AG04449 (cell line): ENCODE results near the gene ATP8A2.

Source experiments
- CTCF ChIA-PET: fragments of 350-600 bp; formaldehyde crosslinking; extraction: SDS; loops from one replicate; lab custom pipeline; 2021; ENCODE audit warnings: antibody characterized with exemption; lab: Yijun Ruan, JAX
- POLR2A ChIA-PET: fragments of 400-600, 350-600 bp; formaldehyde crosslinking; extraction: SDS; loops from one replicate; lab custom pipeline; 2020; ENCODE audit warnings: antibody characterized with exemption, inconsistent platforms; lab: Yijun Ruan, JAX
- DNase-seq: peaks from one replicate; pipeline ENCODE4 v3.0.0-alpha.2; 2010; ENCODE audit warnings: low read depth, low spot score
- H3K4me3 ChIP-seq: 2 replicates; pipeline ENCODE4 v1.5.1; 2011; ENCODE audit warnings: low read depth, mild to moderate bottlenecking, control low read depth, low read length
- TF ChIP-seq, protein P1 (sequence below): IDR thresholded peaks from one replicate; pipeline ENCODE4 v1.5.1; 2011; ENCODE audit warnings: mild to moderate bottlenecking, moderate library complexity, low read length, control low read depth, inconsistent platforms; ENCODE audit not compliant: insufficient read depth; ENCODE audit errors: missing control alignments

ATP8A2 gene

DNA sequence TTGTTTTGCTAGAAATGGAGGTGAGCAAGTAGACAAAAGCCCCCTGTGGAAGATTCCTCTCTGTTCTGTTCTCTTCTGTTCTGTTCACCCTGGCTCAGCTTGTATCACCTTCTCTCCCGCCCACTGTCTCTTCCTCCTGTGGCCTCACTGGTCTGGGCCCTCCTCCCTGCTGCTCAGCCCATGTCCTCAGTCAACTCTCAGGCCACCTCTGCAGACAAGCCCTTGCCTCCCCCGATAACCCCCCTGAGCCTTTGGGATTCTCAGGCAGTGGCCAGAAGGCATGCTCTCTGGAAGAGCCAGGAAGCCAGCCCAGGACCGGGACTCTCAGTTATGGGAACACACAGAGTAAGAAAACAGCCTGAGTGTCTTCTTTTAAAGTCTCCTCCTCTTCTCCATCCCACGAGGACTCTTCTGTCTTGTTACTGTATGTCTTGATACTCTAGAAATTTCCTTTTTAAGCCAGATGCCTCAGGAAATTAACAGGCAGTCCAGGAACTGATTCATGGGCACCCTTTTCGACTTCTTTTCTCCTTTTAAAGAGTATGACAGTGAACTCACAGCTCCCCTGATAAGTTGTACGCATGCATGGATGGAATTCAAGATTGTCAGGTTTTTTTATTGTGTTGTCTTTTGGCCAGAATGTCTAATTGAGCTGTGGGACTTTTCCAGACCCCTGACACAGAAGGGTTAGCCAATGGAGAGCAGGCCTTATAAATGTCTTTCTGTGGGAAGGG is 646.3 kb downstream of the ATP8A2 start:
- CTCF ChIA-PET: no interaction called here
- DNase-seq: no peak
- TF ChIP-seq, protein P1, sequence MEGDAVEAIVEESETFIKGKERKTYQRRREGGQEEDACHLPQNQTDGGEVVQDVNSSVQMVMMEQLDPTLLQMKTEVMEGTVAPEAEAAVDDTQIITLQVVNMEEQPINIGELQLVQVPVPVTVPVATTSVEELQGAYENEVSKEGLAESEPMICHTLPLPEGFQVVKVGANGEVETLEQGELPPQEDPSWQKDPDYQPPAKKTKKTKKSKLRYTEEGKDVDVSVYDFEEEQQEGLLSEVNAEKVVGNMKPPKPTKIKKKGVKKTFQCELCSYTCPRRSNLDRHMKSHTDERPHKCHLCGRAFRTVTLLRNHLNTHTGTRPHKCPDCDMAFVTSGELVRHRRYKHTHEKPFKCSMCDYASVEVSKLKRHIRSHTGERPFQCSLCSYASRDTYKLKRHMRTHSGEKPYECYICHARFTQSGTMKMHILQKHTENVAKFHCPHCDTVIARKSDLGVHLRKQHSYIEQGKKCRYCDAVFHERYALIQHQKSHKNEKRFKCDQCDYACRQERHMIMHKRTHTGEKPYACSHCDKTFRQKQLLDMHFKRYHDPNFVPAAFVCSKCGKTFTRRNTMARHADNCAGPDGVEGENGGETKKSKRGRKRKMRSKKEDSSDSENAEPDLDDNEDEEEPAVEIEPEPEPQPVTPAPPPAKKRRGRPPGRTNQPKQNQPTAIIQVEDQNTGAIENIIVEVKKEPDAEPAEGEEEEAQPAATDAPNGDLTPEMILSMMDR: no peak
- POLR2A ChIA-PET: no interaction called here
- H3K4me3 ChIP-seq: no peak overlapping the region

- CTCF ChIA-PET: interaction anchor here (0.6 kb wide), 1 partner anchor 739 kb away, joined by 3 read pairs; no protein-coding TSS in a partner anchor
- DNase-seq: no peak
- TF ChIP-seq, protein P1: no peak
- H3K4me3 ChIP-seq: no peak overlapping the region
- POLR2A ChIA-PET: interaction anchor here (1.4 kb wide), 1 partner anchor 28 kb away, joined by 3 read pairs; no protein-coding TSS in a partner anchor
These were observed 647.5 kb downstream of the ATP8A2 start for GRCh38 chr13:26019251-26019650.

GRCh38 chr13:26019881-26020870 is 648.4 kb downstream of the ATP8A2 start:
- no peak overlapping the region for H3K4me3 ChIP-seq
- DNase-seq: peak; percentile 80
- POLR2A ChIA-PET: interaction anchor here (1.4 kb wide), 1 partner anchor 29 kb away, joined by 3 read pairs; no protein-coding TSS in a partner anchor
- CTCF ChIA-PET: no interaction called here
- TF ChIP-seq, protein P1: no peak

- TF ChIP-seq, protein P1: no peak
- H3K4me3 ChIP-seq: no peak overlapping the region
- ChIA-PET CTCF (no interaction called here), POLR2A (interaction anchor here (0.6 kb wide), 1 partner anchor 307 kb away, joined by 3 read pairs; no protein-coding TSS in a partner anchor)
- DNase-seq: no peak
These were observed 649.1 kb downstream of the ATP8A2 start for GRCh38 chr13:26020891-26021290.

- no peak for DNase-seq
- POLR2A ChIA-PET: interaction anchor here (0.6 kb wide), 1 partner anchor 306 kb away, joined by 3 read pairs; no protein-coding TSS in a partner anchor
- TF ChIP-seq, protein P1: no peak
- CTCF ChIA-PET: no interaction called here
- no peak overlapping the region for H3K4me3 ChIP-seq
These were observed 649.7 kb downstream of the ATP8A2 start for GRCh38 chr13:26021516-26021915.
